PC-3 (cell line): Measurements from ENCODE around the gene FXYD1.

Experiments
- EZH2 ChIP-seq: fragments of 300-600 bp; sonication (generic); IDR thresholded peaks from one replicate; pipeline ENCODE4 v1.6.1; 2017; ENCODE audit warnings: antibody characterized with exemption, mild to moderate bottlenecking, low read length; ENCODE audit not compliant: unreplicated experiment
- EZH2phosphoT487 ChIP-seq: fragments of 300-600 bp; sonication (generic); IDR thresholded peaks from 2 replicates; pipeline ENCODE4 v1.6.1; 2018; ENCODE audit warnings: mild to moderate bottlenecking, antibody characterized with exemption, low read length, borderline replicate concordance
- TF ChIP-seq, protein P1 (sequence below): fragments of 300-600 bp; sonication (generic); conservative IDR thresholded peaks from 2 replicates; pipeline ENCODE4 v1.5.1; 2017; ENCODE audit warnings: antibody characterized with exemption, low read depth, mild to moderate bottlenecking, low read length

DNA sequence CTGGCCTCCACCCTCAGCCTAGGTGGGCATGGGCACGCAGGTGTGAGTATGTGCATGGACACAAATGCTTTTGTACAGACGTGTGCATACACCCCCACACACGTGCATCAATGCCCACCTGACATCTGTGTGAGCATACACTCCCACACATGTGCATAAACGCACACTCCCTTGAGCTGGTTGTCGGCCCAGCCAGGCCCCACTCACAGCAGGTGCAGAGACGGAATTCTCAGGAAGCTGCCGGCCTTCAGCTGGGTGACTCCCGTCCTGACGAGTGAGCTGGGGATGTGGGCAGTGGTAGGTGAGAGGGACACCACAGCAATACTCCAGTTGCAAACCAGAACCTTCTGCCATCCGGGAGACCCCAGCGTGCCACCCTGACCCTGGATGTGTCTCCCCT is 4.8 kb upstream of the FXYD1 start:
- TF ChIP-seq EZH2, result no peak
- TF ChIP-seq, protein P1, sequence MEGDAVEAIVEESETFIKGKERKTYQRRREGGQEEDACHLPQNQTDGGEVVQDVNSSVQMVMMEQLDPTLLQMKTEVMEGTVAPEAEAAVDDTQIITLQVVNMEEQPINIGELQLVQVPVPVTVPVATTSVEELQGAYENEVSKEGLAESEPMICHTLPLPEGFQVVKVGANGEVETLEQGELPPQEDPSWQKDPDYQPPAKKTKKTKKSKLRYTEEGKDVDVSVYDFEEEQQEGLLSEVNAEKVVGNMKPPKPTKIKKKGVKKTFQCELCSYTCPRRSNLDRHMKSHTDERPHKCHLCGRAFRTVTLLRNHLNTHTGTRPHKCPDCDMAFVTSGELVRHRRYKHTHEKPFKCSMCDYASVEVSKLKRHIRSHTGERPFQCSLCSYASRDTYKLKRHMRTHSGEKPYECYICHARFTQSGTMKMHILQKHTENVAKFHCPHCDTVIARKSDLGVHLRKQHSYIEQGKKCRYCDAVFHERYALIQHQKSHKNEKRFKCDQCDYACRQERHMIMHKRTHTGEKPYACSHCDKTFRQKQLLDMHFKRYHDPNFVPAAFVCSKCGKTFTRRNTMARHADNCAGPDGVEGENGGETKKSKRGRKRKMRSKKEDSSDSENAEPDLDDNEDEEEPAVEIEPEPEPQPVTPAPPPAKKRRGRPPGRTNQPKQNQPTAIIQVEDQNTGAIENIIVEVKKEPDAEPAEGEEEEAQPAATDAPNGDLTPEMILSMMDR, result no peak
- TF ChIP-seq EZH2phosphoT487, result no peak
